Endodermal cell (in vitro differentiated cells): ENCODE results near the gene PDE7B. TPM values are rescaled to one million over a fixed set of nuclear protein-coding genes. Genes with fewer than 3 reads are reported as not detected.

Experiments
- DNase-seq: peaks from one replicate; pipeline ENCODE4 v3.0.0-alpha.2; 2017
- H3K27ac ChIP-seq: 2 replicates; pipeline ENCODE4 v1.5.1; 2013; ENCODE audit warnings: mild to moderate bottlenecking, low read depth, low read length, moderate library complexity
- H3K27me3 ChIP-seq: 2 replicates; pipeline ENCODE4 v1.6.1; 2013; ENCODE audit warnings: mild to moderate bottlenecking, low read length, moderate library complexity; ENCODE audit not compliant: insufficient read depth, control insufficient read depth, poor library complexity, severe bottlenecking
- H3K36me3 ChIP-seq: 2 replicates; pipeline ENCODE4 v1.7.0; 2013; ENCODE audit warnings: mild to moderate bottlenecking, low read length, moderate library complexity; ENCODE audit not compliant: control insufficient read depth, insufficient read depth
- H3K4me1 ChIP-seq: one replicate; pipeline ENCODE4 v1.7.0; 2013; ENCODE audit warnings: low read length; ENCODE audit not compliant: control insufficient read depth, insufficient read depth
- H3K4me3 ChIP-seq: 2 replicates; pipeline ENCODE4 v1.5.1; 2013; ENCODE audit warnings: mild to moderate bottlenecking, low read length, moderate library complexity
- H3K9ac ChIP-seq: 2 replicates; pipeline ENCODE4 v1.6.1; 2013; ENCODE audit warnings: mild to moderate bottlenecking, low read length, moderate library complexity; ENCODE audit not compliant: poor library complexity, severe bottlenecking; ENCODE audit errors: extremely low read depth
- H3K9me3 ChIP-seq: 2 replicates; pipeline ENCODE4 v1.6.1; 2013; ENCODE audit warnings: mild to moderate bottlenecking, low read length, moderate library complexity; ENCODE audit not compliant: control insufficient read depth
- H3K27ac Mint-ChIP-seq: 2 replicates; pipeline ENCODE4 v1.8.0; 2020; ENCODE audit warnings: mixed read lengths
- H3K27me3 Mint-ChIP-seq: 2 replicates; pipeline ENCODE4 v1.8.0; 2021; ENCODE audit warnings: mild to moderate bottlenecking, mixed read lengths; ENCODE audit not compliant: insufficient read depth
- H3K36me3 Mint-ChIP-seq: 2 replicates; pipeline ENCODE4 v1.8.0; 2020; ENCODE audit warnings: low read depth, mixed read lengths
- H3K4me1 Mint-ChIP-seq: 2 replicates; pipeline ENCODE4 v1.8.0; 2020; ENCODE audit warnings: mixed read lengths
- H3K4me3 Mint-ChIP-seq: 2 replicates; pipeline ENCODE4 v1.8.0; 2020; ENCODE audit warnings: mild to moderate bottlenecking, moderate library complexity, mixed read lengths
- H3K9me3 Mint-ChIP-seq: 2 replicates; pipeline ENCODE4 v1.8.0; 2020; ENCODE audit warnings: mild to moderate bottlenecking, mixed read lengths
- CTCF ChIP-seq: fragments of 200-600 bp; sonication (generic); conservative IDR thresholded peaks from 2 replicates; pipeline ENCODE4 v1.5.0; 2021; ENCODE audit warnings: antibody characterized with exemption, mild to moderate bottlenecking
- WGBS, 2 experiments: methylation state at CpG; one replicate each; pipeline versions ENCODE4 v1.1.5 to v1.1.7; 2013; ENCODE audit warnings: missing lambda C conversion rate in 2 of 2, mixed read lengths in 1 of 2; ENCODE audit not compliant: insufficient coverage in 1 of 2, insufficient read length in 1 of 2; 5-methylcytosine and 5-hydroxymethylcytosine counted together
- total RNA-seq, 2 donors: library from RNA; stranded (reverse); fragmentation: NEBNext Ultra II Directional in 1 of 2; extraction: Animal tissue kit (Norgen Biotek cat#: 25700) in 1 of 2; gene quantifications; 2 replicates in 1 of 2; 3 replicates in 1 of 2; pipeline ENCODE4 v1.2.1, GENCODE V29; 2021

PDE7B gene
- total RNA-seq, 2 donors from 2014 or later: 0.26 TPM; not detected in 1

GRCh38 chr6:136150961-136151360, 299.5 kb downstream of the PDE7B start:
- H3K9me3 ChIP-seq: no peaks in the 10 kb centered on the region
- H3K27ac ChIP-seq: no peak overlapping the region
- Mint-ChIP-seq H3K9me3 (no peaks in the 10 kb centered on the region), H3K36me3 (no peaks in the 10 kb centered on the region), H3K4me1 (peaks cover 2% of the 10 kb centered on the region), H3K27me3 (no peaks in the 10 kb centered on the region), H3K27ac (no peak overlapping the region), H3K4me3 (no peak overlapping the region)
- TF ChIP-seq CTCF: no peak
- WGBS, 2 experiments: 100% methylated on average over 1 of the region's 1 CpG; no CpG with 5 or more reads in 1 of the 2 experiments
- no peak overlapping the region for H3K9ac ChIP-seq
- DNase-seq: no peak
- no peaks in the 10 kb centered on the region for H3K36me3 ChIP-seq
- H3K27me3 ChIP-seq: no peaks in the 10 kb centered on the region
- no peak overlapping the region for H3K4me3 ChIP-seq
- H3K4me1 ChIP-seq: no peaks in the 10 kb centered on the region

GRCh38 chr6:136153707-136154375, 302.3 kb downstream of the PDE7B start:
- no peaks in the 10 kb centered on the region for H3K4me1 ChIP-seq
- no peaks in the 10 kb centered on the region for H3K36me3 Mint-ChIP-seq
- H3K4me3 Mint-ChIP-seq: no peak overlapping the region
- H3K27me3 Mint-ChIP-seq: no peaks in the 10 kb centered on the region
- no peak overlapping the region for H3K4me3 ChIP-seq
- no peak overlapping the region for H3K27ac Mint-ChIP-seq
- TF ChIP-seq CTCF: no peak
- H3K27me3 ChIP-seq: no peaks in the 10 kb centered on the region
- DNase-seq: no peak
- H3K36me3 ChIP-seq: no peaks in the 10 kb centered on the region
- no peak overlapping the region for H3K9ac ChIP-seq
- 91% methylated on average over 7 of the region's 7 CpGs; no CpG with 5 or more reads in 1 of the 2 experiments for WGBS, 2 experiments
- no peak overlapping the region for H3K27ac ChIP-seq
- H3K9me3 ChIP-seq: no peaks in the 10 kb centered on the region
- H3K4me1 Mint-ChIP-seq: peaks cover 2% of the 10 kb centered on the region
- no peaks in the 10 kb centered on the region for H3K9me3 Mint-ChIP-seq

GRCh38 chr6:136155191-136155590, 303.7 kb downstream of the PDE7B start:
- Mint-ChIP-seq H3K4me1 (peaks cover 11% of the 10 kb centered on the region), H3K36me3 (no peaks in the 10 kb centered on the region), H3K27me3 (no peaks in the 10 kb centered on the region), H3K27ac (no peak overlapping the region), H3K4me3 (no peak overlapping the region), H3K9me3 (no peaks in the 10 kb centered on the region)
- Histone ChIP-seq H3K9ac (no peak overlapping the region), H3K4me3 (no peak overlapping the region), H3K27ac (no peak overlapping the region), H3K27me3 (no peaks in the 10 kb centered on the region), H3K4me1 (no peaks in the 10 kb centered on the region), H3K36me3 (no peaks in the 10 kb centered on the region), H3K9me3 (no peaks in the 10 kb centered on the region)
- DNase-seq: no peak
- TF ChIP-seq CTCF: no peak
